ENCODE results near the gene KRTAP5-1. TPM values are rescaled to one million over a fixed set of nuclear protein-coding genes. Genes with fewer than 3 reads are reported as not detected.

The KRTAP5-1 gene
- total RNA-seq, 1 experiment from 2014 or later: not detected

DNA sequence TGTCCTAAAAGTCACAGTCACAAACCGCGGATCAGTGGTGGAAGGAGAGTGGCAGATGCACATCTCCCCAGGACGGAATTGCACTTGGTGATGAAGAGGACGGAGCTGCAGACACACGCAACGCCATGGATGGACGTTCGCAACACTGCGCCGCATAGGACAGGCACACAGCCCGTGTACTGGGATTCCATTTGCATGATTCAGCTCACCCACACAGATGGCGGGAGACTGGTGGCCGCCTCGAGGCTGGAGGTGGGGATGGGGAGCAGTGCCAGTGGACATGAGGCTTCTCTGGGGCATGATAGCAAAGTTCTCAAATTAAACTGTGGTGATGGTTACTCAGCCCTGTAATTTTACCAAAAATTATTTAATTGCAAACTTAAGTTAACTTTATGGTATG lies 50.4 kb downstream of the KRTAP5-1 start:
- TF ChIP-seq EZH2 (IDR thresholded peaks at IDR 0.05; ENCODE audit: low read length, unreplicated experiment) (no peak), EZH2phosphoT487 (IDR thresholded peaks at IDR 0.05; ENCODE audit: borderline replicate concordance, low read length) (no peak)
- TF ChIP-seq, protein P1, sequence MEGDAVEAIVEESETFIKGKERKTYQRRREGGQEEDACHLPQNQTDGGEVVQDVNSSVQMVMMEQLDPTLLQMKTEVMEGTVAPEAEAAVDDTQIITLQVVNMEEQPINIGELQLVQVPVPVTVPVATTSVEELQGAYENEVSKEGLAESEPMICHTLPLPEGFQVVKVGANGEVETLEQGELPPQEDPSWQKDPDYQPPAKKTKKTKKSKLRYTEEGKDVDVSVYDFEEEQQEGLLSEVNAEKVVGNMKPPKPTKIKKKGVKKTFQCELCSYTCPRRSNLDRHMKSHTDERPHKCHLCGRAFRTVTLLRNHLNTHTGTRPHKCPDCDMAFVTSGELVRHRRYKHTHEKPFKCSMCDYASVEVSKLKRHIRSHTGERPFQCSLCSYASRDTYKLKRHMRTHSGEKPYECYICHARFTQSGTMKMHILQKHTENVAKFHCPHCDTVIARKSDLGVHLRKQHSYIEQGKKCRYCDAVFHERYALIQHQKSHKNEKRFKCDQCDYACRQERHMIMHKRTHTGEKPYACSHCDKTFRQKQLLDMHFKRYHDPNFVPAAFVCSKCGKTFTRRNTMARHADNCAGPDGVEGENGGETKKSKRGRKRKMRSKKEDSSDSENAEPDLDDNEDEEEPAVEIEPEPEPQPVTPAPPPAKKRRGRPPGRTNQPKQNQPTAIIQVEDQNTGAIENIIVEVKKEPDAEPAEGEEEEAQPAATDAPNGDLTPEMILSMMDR (conservative IDR thresholded peaks at IDR 0.05; ENCODE audit: low read depth, low read length): no peak
- H3K9me2 ChIP-seq (replicated peaks; ENCODE audit: low read length): no peaks in the 10 kb centered on the region
- DNase-seq (no peak), ATAC-seq (no peak)
- H3K79me2 ChIP-seq (ENCODE audit: low read length): peaks cover 73% of the 10 kb centered on the region
- no peak overlapping the region for H3K9ac ChIP-seq (ENCODE audit: low read length)
- no peak overlapping the region for H2AFZ ChIP-seq (ENCODE audit: low read length)
- no peaks in the 10 kb centered on the region for H3K9me3 ChIP-seq (ENCODE audit: low read length)
- no peak overlapping the region for H3K27ac ChIP-seq (ENCODE audit: low read length)
- H3K27me3 ChIP-seq (ENCODE audit: low read length): no peaks in the 10 kb centered on the region
- intact Hi-C loops (cut with micrococcal nuclease): no loop called here
- no peaks in the 10 kb centered on the region for H3F3A ChIP-seq (ENCODE audit: low read length, unreplicated experiment)
- ChIA-PET CTCF (no interaction called here), POLR2A (ENCODE audit: unreplicated experiment) (no interaction called here)
- H3K36me3 ChIP-seq (ENCODE audit: low read depth, low read length): no peaks in the 10 kb centered on the region; the same call in 1 of the 2 replicates
- H3K4me3 ChIP-seq (ENCODE audit: low read length): no peak overlapping the region
- no peak overlapping the region for H3K4me2 ChIP-seq (ENCODE audit: low read length)
- no peaks in the 10 kb centered on the region for H4K20me1 ChIP-seq (ENCODE audit: low read length)
- H3K4me1 ChIP-seq (ENCODE audit: insufficient read depth, low read length): no peaks in the 10 kb centered on the region
- no TSS peak for BruUV-seq (replicated peaks)

Other genes with a start within 250 kb of the KRTAP5-1 start
- gene BRSK2, start 195.3 kb downstream of the KRTAP5-1 start, total RNA-seq (2014; rRNA removed): 1.2 and 2.8 TPM in 2 replicates
- gene MOB2, start 98.5 kb downstream of the KRTAP5-1 start, total RNA-seq (2014; rRNA removed): 23.0 and 31.0 TPM in 2 replicates
- 2.4 and 2.6 TPM in 2 replicates for gene DUSP8, start 13.0 kb downstream of the KRTAP5-1 start, total RNA-seq (2014; rRNA removed)
- not detected in 2 replicates for gene KRTAP5-2, start 13.0 kb upstream of the KRTAP5-1 start, total RNA-seq (2014; rRNA removed)
- gene KRTAP5-3, start 23.2 kb upstream of the KRTAP5-1 start, total RNA-seq (2014; rRNA removed): not detected in 2 replicates
- gene KRTAP5-4, start 36.9 kb upstream of the KRTAP5-1 start, total RNA-seq (2014; rRNA removed): not detected in 2 replicates
- gene KRTAP5-5, start 44.5 kb upstream of the KRTAP5-1 start, total RNA-seq (2014; rRNA removed): not detected in 2 replicates
- not detected in 2 replicates for gene KRTAP5-6, start 111.9 kb upstream of the KRTAP5-1 start, total RNA-seq (2014; rRNA removed)
- gene IFITM10, start 165.3 kb upstream of the KRTAP5-1 start, total RNA-seq (2014; rRNA removed): 0.58 and 1.4 TPM in 2 replicates
- 308 and 358 TPM in 2 replicates for gene CTSD, start 178.6 kb upstream of the KRTAP5-1 start, total RNA-seq (2014; rRNA removed)
- gene SYT8, start 249.7 kb upstream of the KRTAP5-1 start, total RNA-seq (2014; rRNA removed): 4.7 and 7.8 TPM in 2 replicates